ENCODE results near the gene SYT6. TPM values are rescaled to one million over a fixed set of nuclear protein-coding genes. Genes with fewer than 3 reads are reported as not detected.

The SYT6 gene
- total RNA-seq, 3 donors from 2014 or later (not counting 1 experiment from before 2014, with no cell fraction given): 0.13 TPM; not detected in 2

- peaks cover 27% of the 10 kb centered on the region for H3K4me1 ChIP-seq (ENCODE audit: control insufficient read depth, insufficient read depth, low read length)
- Mint-ChIP-seq H3K27me3 (ENCODE audit: low read depth in 2 of 2) (peaks cover 56 to 59% of the 10 kb centered on the region in 2 donors), H3K4me1 (peaks cover 11 to 30% of the 10 kb centered on the region in 2 donors), H3K9me3 (no peaks in the 10 kb centered on the region), H3K36me3 (no peaks in the 10 kb centered on the region), H3K4me3 (no peak overlapping the region), H3K27ac (no peak overlapping the region)
- no peak overlapping the region for H3K4me3 ChIP-seq (ENCODE audit: low read length)
- no peaks in the 10 kb centered on the region for H3K9me3 ChIP-seq (ENCODE audit: control insufficient read depth, insufficient read depth, low read length)
- H3K36me3 ChIP-seq (ENCODE audit: control insufficient read depth, insufficient read depth, low read length): no peaks in the 10 kb centered on the region
- ATAC-seq: no peak
- 75% methylated on average over 2 of the region's 2 CpGs for WGBS (ENCODE audit: insufficient coverage)
- no peak overlapping the region for H3K27ac ChIP-seq (ENCODE audit: low read length)
- intact Hi-C loops (cut with micrococcal nuclease): no loop called here
- peaks cover 33% of the 10 kb centered on the region for H3K27me3 ChIP-seq (ENCODE audit: control insufficient read depth, insufficient read depth, low read length)
- no peak for DNase-seq
- no peak for TF ChIP-seq CTCF (IDR thresholded peaks at IDR 0.05)
Observed at GRCh38 chr1:114150016-114150415, 3.7 kb downstream of the SYT6 start.

DNA sequence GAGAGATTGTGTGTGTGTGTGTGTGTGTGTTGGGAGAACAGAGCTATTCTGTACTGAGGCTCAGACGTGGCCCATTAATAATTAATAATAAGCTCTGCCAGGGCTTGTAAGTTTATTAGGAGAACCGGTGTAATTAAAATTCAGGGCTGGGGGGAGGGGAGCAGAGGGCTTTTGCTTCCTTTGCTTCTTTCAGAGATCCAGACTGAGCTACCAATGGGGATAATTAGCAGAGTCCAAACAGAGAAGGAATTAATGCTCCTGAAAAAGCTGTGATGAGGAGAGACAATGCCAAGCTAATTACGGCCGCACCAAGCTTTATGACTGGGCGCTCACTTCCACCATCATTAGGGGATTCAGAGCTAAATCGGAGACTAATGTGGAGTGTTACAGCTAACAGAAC, 4.5 kb downstream of the SYT6 start:
- peaks cover 19% of the 10 kb centered on the region for H3K4me1 ChIP-seq (ENCODE audit: control insufficient read depth, insufficient read depth, low read length)
- no peaks in the 10 kb centered on the region for H3K9me3 Mint-ChIP-seq
- H3K9me3 ChIP-seq (ENCODE audit: control insufficient read depth, insufficient read depth, low read length): no peaks in the 10 kb centered on the region
- no peak for TF ChIP-seq CTCF (IDR thresholded peaks at IDR 0.05)
- no peak overlapping the region for H3K27ac ChIP-seq (ENCODE audit: low read length)
- no peaks in the 10 kb centered on the region for H3K36me3 ChIP-seq (ENCODE audit: control insufficient read depth, insufficient read depth, low read length)
- H3K27me3 Mint-ChIP-seq (ENCODE audit: low read depth in 2 of 2): peaks cover 48 to 51% of the 10 kb centered on the region in 2 donors
- intact Hi-C loops (cut with micrococcal nuclease): no loop called here
- H3K36me3 Mint-ChIP-seq: no peaks in the 10 kb centered on the region
- DNase-seq: no peak
- peaks cover 25% of the 10 kb centered on the region for H3K27me3 ChIP-seq (ENCODE audit: control insufficient read depth, insufficient read depth, low read length)
- no peak overlapping the region for H3K27ac Mint-ChIP-seq
- H3K4me1 Mint-ChIP-seq: peaks cover 5 to 23% of the 10 kb centered on the region in 2 donors
- 91% methylated on average over 5 of the region's 6 CpGs for WGBS (ENCODE audit: insufficient coverage)
- H3K4me3 ChIP-seq (ENCODE audit: low read length): no peak overlapping the region
- no peak overlapping the region for H3K4me3 Mint-ChIP-seq
- no peak for ATAC-seq

GRCh38 chr1:114145504-114146151, 8.0 kb downstream of the SYT6 start:
- ATAC-seq: no peak
- intact Hi-C loops (cut with micrococcal nuclease): no loop called here
- 90% methylated on average over 2 of the region's 2 CpGs for WGBS (ENCODE audit: insufficient coverage)

More at GRCh38 chr1:114145504-114146151, 8.0 kb downstream of the SYT6 start:
- Mint-ChIP-seq H3K27ac (no peak overlapping the region), H3K4me3 (no peak overlapping the region), H3K27me3 (ENCODE audit: low read depth in 2 of 2) (peaks cover 29 to 33% of the 10 kb centered on the region in 2 donors), H3K36me3 (no peaks in the 10 kb centered on the region), H3K4me1 (peaks cover 0 to 2% of the 10 kb centered on the region in 2 donors), H3K9me3 (no peaks in the 10 kb centered on the region)
- H3K4me3 ChIP-seq (ENCODE audit: low read length): no peak overlapping the region
- no peaks in the 10 kb centered on the region for H3K4me1 ChIP-seq (ENCODE audit: control insufficient read depth, insufficient read depth, low read length)
- no peak for TF ChIP-seq CTCF (IDR thresholded peaks at IDR 0.05)
- H3K27ac ChIP-seq (ENCODE audit: low read length): no peak overlapping the region
- no peaks in the 10 kb centered on the region for H3K9me3 ChIP-seq (ENCODE audit: control insufficient read depth, insufficient read depth, low read length)
- no peaks in the 10 kb centered on the region for H3K27me3 ChIP-seq (ENCODE audit: control insufficient read depth, insufficient read depth, low read length)
- DNase-seq: no peak
- no peaks in the 10 kb centered on the region for H3K36me3 ChIP-seq (ENCODE audit: control insufficient read depth, insufficient read depth, low read length)

All from natural killer cell (primary cell).